ENCODE data around the gene RALGAPB.

Gene RALGAPB

GRCh38 chr20:38538789-38539188 is 66.1 kb downstream of the RALGAPB start:
- Mint-ChIP-seq H3K27me3 (no peaks in the 10 kb centered on the region), H3K36me3 (peaks cover 27% of the 10 kb centered on the region)

GRCh38 chr20:38543014-38543906 is 70.6 kb downstream of the RALGAPB start:
- Mint-ChIP-seq H3K27ac (no peak overlapping the region), H3K36me3 (peaks cover 19% of the 10 kb centered on the region), H3K9me3 (ENCODE audit: low read depth) (no peaks in the 10 kb centered on the region), H3K4me3 (no peak overlapping the region), H3K4me1 (ENCODE audit: low read depth) (peaks cover 13% of the 10 kb centered on the region), H3K27me3 (no peaks in the 10 kb centered on the region)

More at GRCh38 chr20:38538789-38539188, 66.1 kb downstream of the RALGAPB start:
- Mint-ChIP-seq H3K9me3 (ENCODE audit: low read depth) (no peaks in the 10 kb centered on the region), H3K27ac (no peak overlapping the region), H3K4me1 (ENCODE audit: low read depth) (peaks cover 2% of the 10 kb centered on the region), H3K4me3 (no peak overlapping the region)

GRCh38 chr20:38545771-38546170 is 73.1 kb downstream of the RALGAPB start:
- H3K4me3 Mint-ChIP-seq: no peak overlapping the region
- H3K36me3 Mint-ChIP-seq: peaks cover 19% of the 10 kb centered on the region
- peaks cover 13% of the 10 kb centered on the region for H3K4me1 Mint-ChIP-seq (ENCODE audit: low read depth)
- H3K27me3 Mint-ChIP-seq: no peaks in the 10 kb centered on the region
- no peaks in the 10 kb centered on the region for H3K9me3 Mint-ChIP-seq (ENCODE audit: low read depth)
- no peak overlapping the region for H3K27ac Mint-ChIP-seq

- Mint-ChIP-seq H3K27ac (no peak overlapping the region), H3K9me3 (ENCODE audit: low read depth) (no peaks in the 10 kb centered on the region), H3K4me3 (no peak overlapping the region), H3K4me1 (ENCODE audit: low read depth) (peaks cover 13% of the 10 kb centered on the region), H3K36me3 (peaks cover 7% of the 10 kb centered on the region), H3K27me3 (no peaks in the 10 kb centered on the region)
Measured at GRCh38 chr20:38547288-38548085, 74.8 kb downstream of the RALGAPB start.

- Mint-ChIP-seq H3K36me3 (peaks cover 7% of the 10 kb centered on the region), H3K27ac (no peak overlapping the region)
Measured at GRCh38 chr20:38548356-38549083, 75.9 kb downstream of the RALGAPB start.

GRCh38 chr20:38550274-38550673 is 77.6 kb downstream of the RALGAPB start:
- Mint-ChIP-seq H3K36me3 (peaks cover 7% of the 10 kb centered on the region), H3K4me3 (no peak overlapping the region), H3K27me3 (no peaks in the 10 kb centered on the region), H3K27ac (no peak overlapping the region), H3K9me3 (ENCODE audit: low read depth) (no peaks in the 10 kb centered on the region), H3K4me1 (ENCODE audit: low read depth) (peaks cover 13% of the 10 kb centered on the region)

More at GRCh38 chr20:38548356-38549083, 75.9 kb downstream of the RALGAPB start:
- no peaks in the 10 kb centered on the region for H3K9me3 Mint-ChIP-seq (ENCODE audit: low read depth)
- H3K4me1 Mint-ChIP-seq (ENCODE audit: low read depth): peaks cover 13% of the 10 kb centered on the region
- no peaks in the 10 kb centered on the region for H3K27me3 Mint-ChIP-seq
- H3K4me3 Mint-ChIP-seq: no peak overlapping the region

- no peaks in the 10 kb centered on the region for H3K27me3 Mint-ChIP-seq
- no peaks in the 10 kb centered on the region for H3K9me3 Mint-ChIP-seq (ENCODE audit: low read depth)
- no peak overlapping the region for H3K4me3 Mint-ChIP-seq
- peaks cover 7% of the 10 kb centered on the region for H3K36me3 Mint-ChIP-seq
- no peak overlapping the region for H3K27ac Mint-ChIP-seq
- peaks cover 13% of the 10 kb centered on the region for H3K4me1 Mint-ChIP-seq (ENCODE audit: low read depth)
Measured at GRCh38 chr20:38551056-38551626, 78.5 kb downstream of the RALGAPB start.

- H3K36me3 Mint-ChIP-seq: peaks cover 5% of the 10 kb centered on the region
- H3K9me3 Mint-ChIP-seq (ENCODE audit: low read depth): no peaks in the 10 kb centered on the region
- no peaks in the 10 kb centered on the region for H3K27me3 Mint-ChIP-seq
- no peaks in the 10 kb centered on the region for H3K4me1 Mint-ChIP-seq (ENCODE audit: low read depth)
- H3K4me3 Mint-ChIP-seq: no peak overlapping the region
- no peak overlapping the region for H3K27ac Mint-ChIP-seq
Measured at GRCh38 chr20:38554986-38555385, 82.3 kb downstream of the RALGAPB start.

- Mint-ChIP-seq H3K36me3 (peaks cover 5% of the 10 kb centered on the region), H3K4me3 (no peak overlapping the region), H3K4me1 (ENCODE audit: low read depth) (no peaks in the 10 kb centered on the region), H3K27ac (no peak overlapping the region), H3K9me3 (ENCODE audit: low read depth) (no peaks in the 10 kb centered on the region), H3K27me3 (no peaks in the 10 kb centered on the region)
Measured at GRCh38 chr20:38555395-38555794, 82.8 kb downstream of the RALGAPB start.

GRCh38 chr20:38557174-38557573 is 84.5 kb downstream of the RALGAPB start:
- no peak overlapping the region for H3K4me3 Mint-ChIP-seq
- no peak overlapping the region for H3K27ac Mint-ChIP-seq
- peaks cover 7% of the 10 kb centered on the region for H3K36me3 Mint-ChIP-seq

GRCh38 chr20:38558596-38559360 is 86.1 kb downstream of the RALGAPB start:
- H3K27me3 Mint-ChIP-seq: no peaks in the 10 kb centered on the region
- H3K36me3 Mint-ChIP-seq: peaks cover 11% of the 10 kb centered on the region
- H3K27ac Mint-ChIP-seq: no peak overlapping the region
- H3K9me3 Mint-ChIP-seq (ENCODE audit: low read depth): no peaks in the 10 kb centered on the region
- H3K4me1 Mint-ChIP-seq (ENCODE audit: low read depth): no peaks in the 10 kb centered on the region
- H3K4me3 Mint-ChIP-seq: no peak overlapping the region

More at GRCh38 chr20:38557174-38557573, 84.5 kb downstream of the RALGAPB start:
- H3K9me3 Mint-ChIP-seq (ENCODE audit: low read depth): no peaks in the 10 kb centered on the region
- H3K27me3 Mint-ChIP-seq: no peaks in the 10 kb centered on the region
- H3K4me1 Mint-ChIP-seq (ENCODE audit: low read depth): no peaks in the 10 kb centered on the region

GRCh38 chr20:38559764-38560163 is 87.1 kb downstream of the RALGAPB start:
- Mint-ChIP-seq H3K9me3 (ENCODE audit: low read depth) (no peaks in the 10 kb centered on the region), H3K27ac (no peak overlapping the region), H3K27me3 (no peaks in the 10 kb centered on the region), H3K36me3 (peaks cover 8% of the 10 kb centered on the region), H3K4me3 (no peak overlapping the region), H3K4me1 (ENCODE audit: low read depth) (no peaks in the 10 kb centered on the region)

- Mint-ChIP-seq H3K27ac (no peak overlapping the region), H3K36me3 (peaks cover 7% of the 10 kb centered on the region), H3K4me3 (no peak overlapping the region), H3K27me3 (no peaks in the 10 kb centered on the region), H3K4me1 (ENCODE audit: low read depth) (no peaks in the 10 kb centered on the region), H3K9me3 (ENCODE audit: low read depth) (no peaks in the 10 kb centered on the region)
Measured at GRCh38 chr20:38563802-38564431, 91.3 kb downstream of the RALGAPB start.
